Measurements from ENCODE around the gene CD8B.

CD8B gene

GRCh38 chr2:86768189-86768949 is 93.3 kb downstream of the CD8B start:
- no peak for DNase-seq
